AG08395 (cell line): ENCODE measurements around the gene LRRC75A.

Source experiments
- DNase-seq: peaks from one replicate; pipeline ENCODE4 v3.0.0; 2012; ENCODE audit warnings: mixed read lengths, low spot score

LRRC75A gene

DNA sequence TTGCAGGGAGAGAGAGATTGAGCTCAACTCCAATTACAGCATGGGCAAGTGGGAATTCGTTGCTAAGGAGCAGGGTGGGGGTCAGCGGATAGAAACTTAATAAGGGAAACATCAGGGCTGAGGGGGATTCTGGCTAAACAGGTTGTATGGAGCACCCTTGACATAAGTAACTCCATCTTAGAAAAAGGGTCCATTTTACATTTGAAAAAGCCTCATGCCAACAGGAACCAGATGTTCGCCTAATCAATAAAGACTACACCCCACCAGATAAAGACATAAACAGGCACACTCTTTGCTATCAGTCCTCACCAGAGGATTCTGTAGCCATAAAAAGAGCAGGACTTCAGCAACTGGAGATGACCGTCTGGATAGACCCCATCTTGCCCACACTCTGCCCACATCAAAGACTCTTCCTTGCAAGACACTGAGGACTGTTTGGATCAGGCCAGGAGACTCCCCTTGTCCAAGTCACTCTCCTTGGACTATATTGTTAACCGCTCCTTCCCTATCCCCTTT is 1.6 kb upstream of the LRRC75A start:
- no peak for DNase-seq

DNA sequence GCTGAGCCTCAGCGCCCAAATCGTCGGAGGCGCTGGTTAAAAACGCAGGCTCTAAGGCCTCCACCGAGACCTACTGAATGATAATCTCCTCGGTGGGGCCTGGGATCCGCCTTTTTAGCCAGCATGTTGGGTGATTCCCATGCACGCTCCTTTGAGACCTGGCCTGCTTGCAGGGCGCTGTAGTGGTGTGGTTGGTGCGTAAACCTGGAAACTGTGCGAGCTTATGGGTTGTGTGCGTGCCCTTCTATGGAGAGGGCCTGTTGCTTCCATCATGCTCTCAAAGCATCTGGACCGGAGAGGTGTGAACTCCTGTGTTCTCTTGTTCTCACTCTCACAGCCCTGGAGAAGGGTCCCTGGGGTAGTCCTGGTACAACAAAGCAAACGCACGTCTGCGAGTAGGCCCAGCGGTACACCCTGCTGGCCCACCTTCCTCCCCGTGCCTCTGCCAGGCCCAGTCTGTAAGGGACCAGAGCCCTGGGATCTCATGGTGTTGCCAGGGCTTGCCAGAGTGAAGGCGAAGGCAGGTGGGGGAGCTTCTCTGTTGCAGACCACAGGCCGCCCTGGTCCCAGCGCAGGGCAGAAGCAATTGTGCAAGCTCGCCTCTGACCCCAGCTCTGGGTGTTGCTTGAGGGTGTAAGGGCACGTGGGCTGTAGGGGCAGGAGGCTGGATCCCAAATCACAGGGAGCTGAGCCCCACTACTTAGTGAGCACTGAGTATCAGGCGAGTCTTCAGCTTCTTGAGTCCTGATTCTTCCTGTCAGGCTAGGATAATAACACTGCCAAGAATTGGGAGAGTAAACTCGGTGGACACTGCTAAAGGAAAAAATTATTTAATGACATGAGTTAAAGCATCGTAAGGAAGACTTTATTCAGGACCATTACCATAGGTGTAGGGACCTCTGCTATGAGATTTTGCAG is 879 bp upstream of the LRRC75A start:
- no peak for DNase-seq

DNA sequence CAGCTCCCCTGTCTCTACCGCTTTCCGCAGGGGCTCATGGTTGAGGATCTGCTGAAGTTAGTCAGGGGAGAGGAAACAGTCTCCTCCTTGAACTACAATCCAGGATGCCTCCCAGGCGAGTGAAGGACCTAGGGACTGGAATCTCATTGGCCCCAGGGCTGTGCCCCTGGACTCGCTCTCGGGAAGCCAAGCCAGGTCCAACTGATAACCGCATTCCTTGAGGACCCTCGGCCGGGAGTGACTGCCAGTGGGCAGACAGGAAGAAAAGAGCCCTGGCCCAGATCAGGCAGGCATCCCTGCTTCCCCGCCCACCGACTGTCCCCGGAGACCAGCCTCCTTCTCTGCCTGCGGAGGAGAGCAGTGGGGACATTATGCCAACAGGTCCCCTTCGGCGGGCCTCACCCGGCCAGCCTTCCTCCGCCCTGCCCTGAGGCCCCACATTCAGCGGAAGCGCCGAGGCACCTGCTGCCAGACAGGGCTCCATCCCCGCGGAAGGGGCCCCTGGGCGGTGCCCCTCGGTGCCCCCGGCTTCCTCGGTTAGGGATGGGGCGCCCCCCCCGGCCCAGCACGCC is 776 bp downstream of the LRRC75A start:
- DNase-seq: no peak

DNA sequence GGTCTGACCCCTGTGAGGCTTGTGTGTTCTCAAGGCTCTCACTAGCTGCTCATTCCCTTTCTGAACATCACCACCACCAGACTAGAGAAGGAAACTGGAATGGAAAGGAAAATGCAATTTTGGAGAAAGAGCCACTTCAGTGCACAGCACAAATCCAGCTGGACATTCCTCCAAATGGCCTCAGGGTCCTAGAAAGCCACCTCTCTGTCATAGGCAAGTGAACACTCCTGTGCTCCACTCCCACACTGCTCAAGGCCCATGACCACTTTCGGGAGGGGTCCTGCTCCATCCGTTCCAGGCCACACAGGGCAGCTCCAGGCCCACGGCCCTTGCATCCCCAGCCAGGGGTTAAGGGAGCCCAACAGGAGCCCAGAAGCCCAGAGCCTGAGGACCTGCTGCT is 2.6 kb downstream of the LRRC75A start:
- no peak for DNase-seq

DNA sequence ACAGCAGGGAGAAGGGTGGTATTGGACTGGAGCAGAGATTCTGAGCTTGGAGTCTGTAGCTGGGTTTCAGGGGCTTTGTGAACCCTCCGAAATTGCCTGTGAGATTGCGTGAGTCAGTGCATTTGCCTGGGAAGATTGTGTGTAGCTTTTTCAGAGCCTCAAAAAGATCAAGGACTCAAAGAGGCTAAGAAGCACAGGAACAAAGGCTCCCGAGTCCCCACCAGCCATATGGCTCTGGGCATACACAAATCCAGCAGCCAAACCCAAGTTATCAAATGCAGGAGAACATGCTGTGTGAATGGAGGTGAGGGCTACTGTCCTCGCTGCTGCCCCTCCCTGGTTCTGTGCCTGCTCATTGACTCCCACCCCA is 3.0 kb downstream of the LRRC75A start:
- no peak for DNase-seq

DNA sequence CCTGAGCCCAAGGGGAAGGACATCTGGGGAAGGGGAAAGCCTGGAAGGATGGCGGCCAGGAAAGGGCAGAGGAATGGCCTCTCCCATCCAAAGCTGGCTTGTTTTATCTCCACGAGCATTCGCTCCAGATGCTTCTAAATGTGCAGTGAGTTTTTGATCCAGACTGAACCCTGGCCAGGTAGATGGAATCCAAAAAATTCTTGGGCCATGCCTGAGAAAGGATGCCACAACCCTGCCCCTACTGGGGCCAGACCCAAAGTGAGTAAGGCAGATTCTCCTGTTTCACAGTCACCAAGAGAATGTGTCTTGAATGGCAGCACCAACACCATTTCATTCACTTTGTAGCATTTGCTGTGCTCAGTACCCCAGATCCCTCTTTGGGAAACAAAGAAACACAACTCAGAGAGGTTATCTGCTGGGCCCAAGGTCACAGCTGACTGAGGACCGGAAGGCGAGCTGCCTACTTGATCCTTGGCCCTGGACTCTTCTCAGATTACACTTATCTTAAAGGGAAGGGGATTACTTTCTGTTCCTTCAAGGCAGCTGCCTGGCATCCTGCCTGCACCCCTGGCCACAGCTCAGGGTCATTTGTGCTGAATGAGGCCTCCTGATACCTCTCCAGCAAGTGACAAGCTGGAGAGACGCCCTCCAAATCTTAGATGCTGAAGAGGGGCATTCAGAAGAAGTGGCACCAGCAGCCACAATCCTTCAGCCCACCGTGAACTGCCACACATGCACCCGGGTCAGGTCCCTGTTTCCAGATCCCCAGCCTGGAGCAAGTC is 3.6 kb downstream of the LRRC75A start:
- peak; percentile 25 for DNase-seq

DNA sequence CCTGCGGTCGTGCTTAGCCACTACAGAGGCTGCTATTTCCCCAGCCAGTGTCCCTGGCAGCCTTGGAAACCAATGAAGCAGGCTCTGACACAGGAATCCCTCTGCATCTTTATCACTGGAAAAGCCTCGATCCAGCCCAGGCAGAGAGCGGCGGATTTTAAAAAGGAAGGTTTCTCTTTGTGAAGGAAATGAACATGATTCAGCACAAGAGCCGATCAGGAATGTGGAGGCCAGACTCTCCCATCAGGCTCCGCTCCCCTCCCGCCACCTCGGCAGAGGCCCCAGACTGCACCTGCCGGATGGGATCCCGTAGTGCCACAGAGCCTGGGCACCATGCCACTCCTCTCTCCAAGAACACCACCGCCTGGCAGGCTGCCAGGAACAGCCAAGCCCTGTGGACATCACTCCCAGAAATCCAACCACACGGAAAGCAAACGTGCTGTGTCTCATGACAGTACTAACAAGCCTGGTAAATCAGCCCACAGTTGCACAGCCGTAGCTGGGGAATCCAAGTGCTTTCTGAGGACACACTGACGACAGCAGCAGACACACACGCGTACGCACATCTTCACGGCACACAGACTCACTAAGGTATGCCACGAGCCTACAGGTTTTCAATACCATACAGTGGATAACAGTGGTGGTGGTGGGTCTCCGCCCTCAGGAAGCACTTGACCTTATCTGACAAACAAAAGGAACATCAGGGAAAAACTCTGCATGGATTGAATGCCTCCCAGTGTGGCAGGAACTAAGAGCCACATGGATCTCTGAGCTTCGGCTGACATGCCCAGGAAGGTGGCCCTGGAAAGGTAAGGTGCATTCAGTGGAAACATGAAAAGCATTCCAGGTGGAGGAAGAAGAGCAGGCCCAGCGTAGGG is 5.4 kb downstream of the LRRC75A start:
- DNase-seq: peak; percentile 80

DNA sequence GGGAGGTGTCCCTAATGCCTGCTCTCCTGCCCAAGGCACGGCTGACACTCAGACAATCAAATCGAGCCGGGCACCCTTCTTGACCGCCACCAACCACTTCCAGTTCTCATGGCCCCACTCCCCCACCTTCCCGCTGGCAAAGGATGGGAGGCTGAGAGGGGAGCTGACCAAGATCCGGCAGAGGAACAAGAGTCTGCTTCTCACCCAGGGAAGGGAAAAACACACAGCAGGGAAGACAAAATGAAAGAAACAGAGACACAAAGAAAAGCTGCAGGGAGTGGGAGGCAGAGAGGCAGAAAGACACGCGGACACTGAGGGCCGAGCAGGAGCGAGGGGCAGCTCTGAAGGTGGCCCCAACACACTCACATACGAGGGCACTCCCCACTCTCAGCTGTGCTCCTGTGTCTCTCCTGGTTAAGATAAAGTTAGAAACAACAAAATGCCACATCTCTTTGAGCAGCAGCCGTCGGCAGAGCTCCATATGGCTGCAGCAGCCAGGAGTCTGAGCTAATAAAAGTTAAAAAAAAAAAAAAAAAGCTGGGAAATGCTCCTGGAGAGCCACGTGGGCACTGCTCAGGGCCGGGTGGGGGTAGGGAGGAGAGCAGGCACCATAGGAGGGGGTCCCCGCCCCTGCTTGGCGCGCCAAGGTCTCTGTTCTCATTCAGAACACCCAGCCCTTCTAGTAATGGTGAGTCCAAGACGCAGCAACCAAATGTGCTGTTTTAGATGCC is 7.4 kb downstream of the LRRC75A start:
- no peak for DNase-seq

DNA sequence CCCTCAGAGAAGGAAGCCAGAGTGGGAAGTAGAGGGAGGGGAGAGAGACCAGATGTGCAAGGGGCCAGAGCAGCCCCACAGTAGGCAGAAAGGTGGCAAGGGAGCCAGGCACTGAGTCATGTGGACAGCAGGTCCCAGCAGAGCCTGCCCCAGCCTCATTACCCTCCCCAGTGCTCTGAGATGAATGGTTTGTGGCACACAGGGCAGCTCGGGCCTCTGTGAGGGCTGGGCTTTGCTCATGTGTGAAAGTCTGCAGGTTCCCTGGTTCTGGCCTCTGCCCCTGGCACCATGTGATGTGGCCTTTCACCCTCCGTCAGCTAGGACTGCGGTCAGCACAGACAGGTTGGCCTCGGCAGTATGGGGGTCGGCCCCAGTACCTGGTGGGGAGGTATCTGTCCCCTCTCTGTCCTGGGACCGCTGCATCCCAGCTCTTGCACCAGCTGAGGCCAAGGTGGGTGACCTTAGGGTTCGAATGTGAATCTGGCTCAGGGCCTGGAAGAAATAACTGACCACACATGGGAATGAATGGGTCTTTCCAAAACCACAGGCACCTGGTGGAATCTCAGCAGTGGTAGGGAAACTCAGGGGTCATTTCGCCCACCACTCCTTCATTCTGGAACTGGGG is 8.9 kb downstream of the LRRC75A start:
- DNase-seq: no peak

DNA sequence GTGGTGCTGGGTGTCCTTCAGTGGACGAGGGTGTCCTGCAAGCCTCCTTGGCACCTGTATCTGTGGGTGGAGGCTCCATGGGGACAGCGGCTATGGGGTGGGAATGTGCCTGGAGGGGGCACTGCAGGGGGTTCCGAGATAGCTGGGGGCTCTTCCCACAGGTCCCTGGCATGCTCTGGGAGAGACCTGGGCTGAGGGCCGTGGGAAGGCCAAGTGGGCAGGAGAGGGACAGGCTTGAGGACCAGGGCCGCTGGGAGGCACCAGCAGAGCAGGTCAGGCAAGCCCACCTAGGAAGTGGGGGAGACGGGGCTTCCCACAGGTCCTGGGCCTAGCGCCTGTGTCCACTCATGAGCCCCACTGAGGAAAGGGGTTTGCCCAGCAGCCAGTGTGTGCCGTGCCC is 9.7 kb downstream of the LRRC75A start:
- DNase-seq: no peak

DNA sequence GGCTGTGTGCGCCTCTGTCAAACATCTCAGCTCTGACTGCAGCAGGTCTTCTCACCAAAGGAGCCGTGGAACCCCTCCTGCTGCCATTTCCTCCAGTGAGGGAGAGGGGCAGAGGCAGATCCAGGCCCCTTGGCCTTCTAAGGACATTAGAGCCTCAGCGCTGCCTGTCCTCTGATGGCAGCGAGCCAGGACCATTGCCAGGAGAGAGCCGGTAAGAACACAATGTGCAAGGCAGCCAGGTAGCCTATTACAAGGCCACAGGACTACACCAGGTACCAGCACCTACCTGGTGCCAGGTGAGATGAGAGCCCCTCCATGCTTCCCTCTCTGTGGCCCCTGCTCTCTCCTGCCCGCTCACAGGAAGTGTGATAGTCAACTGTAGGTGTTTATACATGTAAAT is 11.0 kb downstream of the LRRC75A start:
- no peak for DNase-seq

DNA sequence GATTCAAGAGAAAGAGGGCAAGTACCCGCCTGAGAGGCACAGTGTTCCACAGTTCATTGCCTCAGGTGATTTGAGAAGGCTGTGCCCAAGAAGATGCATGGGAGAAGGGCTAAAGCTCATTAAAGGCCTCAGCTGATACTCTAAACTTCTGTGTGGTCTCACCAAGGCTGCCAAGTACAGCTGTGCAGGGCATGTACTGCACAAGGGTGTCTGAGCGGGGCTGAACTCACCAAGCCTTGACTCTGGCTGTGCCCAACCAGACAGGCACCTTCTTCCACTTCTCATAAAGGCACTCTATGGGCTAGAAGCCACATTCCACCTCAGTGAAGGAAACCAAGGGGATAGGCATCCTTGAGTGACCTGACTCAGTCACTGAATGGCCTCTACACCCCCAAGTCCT is 12.7 kb downstream of the LRRC75A start:
- DNase-seq: no peak

DNA sequence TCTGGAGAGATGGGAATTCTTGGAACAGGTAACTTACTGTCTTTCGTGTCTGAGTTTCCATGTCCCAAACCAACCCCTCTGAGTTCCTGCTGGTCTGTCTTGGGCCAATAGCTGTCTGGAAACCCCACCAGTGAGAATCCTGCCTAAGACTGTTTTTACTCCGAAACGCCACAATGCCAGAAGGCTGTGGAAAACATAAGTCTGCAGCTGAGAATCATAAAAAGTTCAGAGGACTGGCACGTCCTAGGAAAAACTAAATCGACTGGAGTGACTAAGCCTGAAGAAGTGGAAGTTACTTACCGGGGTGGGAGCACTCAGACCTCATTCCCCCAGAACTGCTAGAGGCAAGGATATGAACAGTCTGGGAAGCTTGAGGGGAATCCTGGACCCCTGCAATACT is 13.3 kb downstream of the LRRC75A start:
- peak; percentile 51 for DNase-seq

DNA sequence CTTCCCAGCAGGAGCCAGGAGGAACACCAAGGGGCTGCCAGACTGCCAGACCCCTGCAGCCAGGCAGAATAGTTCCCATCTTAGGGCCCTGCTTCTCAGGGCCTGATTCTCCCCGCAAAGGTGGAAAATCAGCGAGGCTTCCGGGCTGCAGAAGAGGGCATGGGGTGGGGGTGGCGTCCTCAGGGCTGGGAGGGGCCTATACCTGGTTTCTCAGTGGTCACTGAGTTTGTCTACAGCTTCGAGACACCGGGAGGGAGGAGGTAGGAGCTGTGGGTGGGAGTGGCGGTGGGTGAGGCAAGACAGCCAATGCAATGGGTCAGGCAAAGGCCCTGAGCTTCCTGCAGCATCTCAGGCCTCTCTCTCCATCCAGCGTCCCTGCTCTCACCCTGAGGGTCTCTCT is 14.3 kb downstream of the LRRC75A start:
- DNase-seq: no peak

DNA sequence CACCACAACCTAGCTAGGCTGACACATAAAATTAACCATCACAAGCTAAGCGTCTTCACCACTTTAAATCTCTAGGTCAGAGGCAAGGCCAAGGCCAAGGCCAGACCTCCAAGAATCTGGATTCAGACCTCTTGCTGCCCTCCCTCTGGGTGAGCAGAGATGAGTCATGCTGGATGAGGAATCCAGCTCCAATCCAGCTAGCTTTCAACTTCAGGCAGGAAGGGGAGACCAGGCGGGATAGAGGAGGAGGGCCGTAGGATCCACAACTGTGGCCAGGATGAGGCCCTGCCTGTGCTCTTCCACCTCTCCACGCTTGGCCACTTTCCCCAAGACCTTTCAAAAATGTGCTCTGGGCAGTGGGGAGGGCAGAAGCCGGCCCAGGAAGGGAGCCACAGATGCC is 14.7 kb downstream of the LRRC75A start:
- peak; percentile 94 for DNase-seq

DNA sequence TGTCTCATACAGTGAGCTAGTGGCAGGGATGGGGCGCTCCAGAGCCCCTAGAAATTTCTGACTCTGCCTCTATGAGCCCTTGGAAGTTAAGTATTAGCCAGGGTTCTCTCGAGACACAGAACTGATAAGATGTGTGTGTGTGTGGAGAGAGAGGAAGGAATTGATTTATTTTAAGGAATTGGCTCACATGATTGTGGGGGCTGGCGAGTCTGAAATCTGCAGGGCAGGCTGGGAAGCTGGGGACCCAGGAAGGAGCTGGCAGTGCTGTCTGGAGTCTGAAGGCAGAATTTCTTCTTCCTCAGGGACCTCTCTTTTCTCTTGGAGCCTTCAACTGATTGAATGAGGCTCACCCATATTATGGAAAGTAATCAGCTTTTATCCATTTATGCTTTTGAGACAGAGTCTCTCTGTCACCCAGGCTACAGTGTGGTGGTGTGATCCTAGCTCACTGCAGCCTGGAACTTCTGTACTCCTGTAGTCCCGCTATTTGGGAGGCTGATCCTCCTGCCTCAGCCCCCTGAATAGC is 16.8 kb downstream of the LRRC75A start:
- DNase-seq: no peak

DNA sequence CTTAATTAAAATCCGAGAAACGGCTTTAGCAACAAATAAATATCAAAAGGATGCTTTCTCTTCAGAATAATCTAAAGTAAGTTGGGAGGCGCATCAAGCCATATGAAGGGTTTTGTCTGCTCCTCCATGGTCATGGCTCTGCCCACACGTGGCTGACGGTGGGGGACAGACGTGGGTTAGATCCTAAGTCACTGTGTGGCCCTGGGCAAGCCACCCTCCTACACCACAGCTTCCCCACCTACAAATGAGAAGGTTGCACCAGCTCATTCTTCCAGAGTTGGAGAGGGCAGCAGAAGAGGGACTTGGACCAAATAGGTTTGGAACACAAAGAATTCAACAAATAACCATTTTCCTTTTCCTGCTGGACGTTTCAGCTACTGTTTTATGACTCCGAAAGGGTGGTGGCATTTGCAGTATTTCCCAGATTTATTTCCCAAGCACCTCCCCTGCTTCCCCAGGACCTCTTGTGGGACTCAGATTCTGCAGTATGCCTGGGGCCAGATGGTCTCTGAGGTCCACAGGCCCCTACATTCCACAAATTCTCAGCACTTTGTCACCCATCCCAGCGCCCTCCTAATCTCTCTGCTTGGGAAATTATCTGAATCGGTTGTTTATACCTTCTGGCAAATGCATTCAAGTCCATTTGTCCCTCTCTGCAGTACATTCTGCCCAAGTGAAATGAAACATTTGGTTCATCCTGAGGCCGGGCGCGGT is 17.8 kb downstream of the LRRC75A start:
- no peak for DNase-seq

DNA sequence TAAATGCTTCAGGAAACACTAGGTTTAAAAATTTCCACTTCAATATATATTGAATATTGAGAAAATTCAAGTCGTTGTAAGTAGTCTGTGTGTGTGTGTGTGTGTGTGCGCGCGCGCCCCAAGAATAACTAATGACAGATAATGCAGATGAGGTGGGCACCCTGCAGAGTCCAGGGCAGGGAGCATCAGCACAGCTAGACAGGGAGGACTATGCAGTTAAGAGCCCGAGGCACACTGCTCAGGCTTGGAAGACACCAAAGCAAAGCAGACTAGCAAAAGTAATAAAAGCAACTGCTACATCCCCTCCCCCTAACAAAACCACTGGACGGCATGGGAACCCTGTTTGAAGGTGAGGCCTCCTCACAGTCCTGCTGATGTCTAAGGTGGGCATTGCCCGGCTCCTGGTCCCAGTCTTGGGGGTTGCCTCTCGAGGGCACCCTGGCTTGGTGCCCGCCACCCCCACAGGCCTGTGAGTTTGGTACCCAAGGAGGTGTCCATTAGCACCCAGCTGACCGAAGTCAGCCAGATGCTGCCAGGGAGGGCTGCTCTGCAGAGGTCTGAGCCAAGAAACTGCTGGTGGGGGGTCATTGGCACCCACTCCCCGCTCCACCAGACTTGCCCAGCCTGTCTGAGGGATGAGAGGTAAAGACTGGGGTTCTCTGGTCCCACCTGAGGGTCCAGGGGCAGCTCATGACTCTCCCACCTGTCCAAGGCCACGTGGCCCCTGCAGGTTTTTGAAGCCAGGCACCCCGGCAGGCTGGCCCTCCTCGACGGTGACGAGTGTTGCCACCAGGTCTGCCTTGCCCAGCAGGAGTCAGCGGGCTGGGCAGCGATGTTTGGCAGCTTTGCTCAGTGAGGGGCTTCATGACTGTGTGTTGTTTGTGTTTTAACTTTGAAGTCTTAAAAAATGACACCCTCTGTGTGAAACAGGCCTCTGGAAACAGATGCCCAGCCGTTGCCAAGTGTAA is 18.7 kb downstream of the LRRC75A start:
- no peak for DNase-seq

DNA sequence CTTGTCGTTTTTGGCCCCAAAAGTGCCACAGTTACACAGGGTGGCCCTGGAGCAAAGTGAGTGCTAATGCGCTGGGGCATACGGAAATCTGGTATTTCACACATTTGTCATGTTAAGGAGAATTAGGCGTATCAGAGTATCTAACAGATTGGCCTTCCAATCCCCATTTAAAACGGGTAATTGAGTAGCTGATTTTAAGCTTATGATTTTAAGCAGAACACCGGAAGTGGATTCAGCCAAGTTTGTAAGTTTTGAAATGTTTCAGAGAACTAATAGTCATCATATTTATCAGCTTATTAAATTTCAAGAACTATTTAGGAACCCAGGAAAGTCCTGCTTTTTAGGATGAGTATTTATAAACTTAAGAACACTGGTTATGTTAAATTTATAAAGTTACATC is 19.5 kb downstream of the LRRC75A start:
- no peak for DNase-seq
